ENCODE data around the gene PPP2R1A.

DNA sequence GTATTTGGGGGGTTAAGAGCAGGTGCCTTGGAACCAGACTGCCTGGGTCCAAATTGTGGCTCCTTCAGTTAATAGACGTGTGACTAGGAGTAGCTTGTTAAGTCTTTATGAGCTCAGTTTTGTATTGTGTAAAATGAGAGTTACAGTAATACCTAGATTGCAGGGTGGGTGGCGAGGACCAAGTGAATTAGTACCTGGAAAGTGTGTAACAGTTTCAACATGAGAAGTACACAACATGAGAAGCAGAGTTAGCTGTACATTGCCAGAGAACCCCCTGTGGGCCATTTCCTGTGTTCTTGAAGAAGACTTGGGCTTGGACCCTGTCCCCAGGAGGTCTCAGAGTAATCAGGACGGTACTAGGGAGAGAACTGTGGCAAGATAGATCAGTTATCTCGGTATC lies 36.8 kb downstream of the PPP2R1A start:
- TF ChIP-seq, protein P1, sequence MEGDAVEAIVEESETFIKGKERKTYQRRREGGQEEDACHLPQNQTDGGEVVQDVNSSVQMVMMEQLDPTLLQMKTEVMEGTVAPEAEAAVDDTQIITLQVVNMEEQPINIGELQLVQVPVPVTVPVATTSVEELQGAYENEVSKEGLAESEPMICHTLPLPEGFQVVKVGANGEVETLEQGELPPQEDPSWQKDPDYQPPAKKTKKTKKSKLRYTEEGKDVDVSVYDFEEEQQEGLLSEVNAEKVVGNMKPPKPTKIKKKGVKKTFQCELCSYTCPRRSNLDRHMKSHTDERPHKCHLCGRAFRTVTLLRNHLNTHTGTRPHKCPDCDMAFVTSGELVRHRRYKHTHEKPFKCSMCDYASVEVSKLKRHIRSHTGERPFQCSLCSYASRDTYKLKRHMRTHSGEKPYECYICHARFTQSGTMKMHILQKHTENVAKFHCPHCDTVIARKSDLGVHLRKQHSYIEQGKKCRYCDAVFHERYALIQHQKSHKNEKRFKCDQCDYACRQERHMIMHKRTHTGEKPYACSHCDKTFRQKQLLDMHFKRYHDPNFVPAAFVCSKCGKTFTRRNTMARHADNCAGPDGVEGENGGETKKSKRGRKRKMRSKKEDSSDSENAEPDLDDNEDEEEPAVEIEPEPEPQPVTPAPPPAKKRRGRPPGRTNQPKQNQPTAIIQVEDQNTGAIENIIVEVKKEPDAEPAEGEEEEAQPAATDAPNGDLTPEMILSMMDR (IDR thresholded peaks at IDR 0.05): no peak
- TF ChIP-seq POLR2A (IDR thresholded peaks at IDR 0.05): no peak
